ENCODE data around the gene CR1L.
"Not testable (repeated sequence)": the region's sequence is repeated elsewhere in the genome, so short reads cannot be mapped to it uniquely, and the experiment has no call there.

Gene CR1L

DNA sequence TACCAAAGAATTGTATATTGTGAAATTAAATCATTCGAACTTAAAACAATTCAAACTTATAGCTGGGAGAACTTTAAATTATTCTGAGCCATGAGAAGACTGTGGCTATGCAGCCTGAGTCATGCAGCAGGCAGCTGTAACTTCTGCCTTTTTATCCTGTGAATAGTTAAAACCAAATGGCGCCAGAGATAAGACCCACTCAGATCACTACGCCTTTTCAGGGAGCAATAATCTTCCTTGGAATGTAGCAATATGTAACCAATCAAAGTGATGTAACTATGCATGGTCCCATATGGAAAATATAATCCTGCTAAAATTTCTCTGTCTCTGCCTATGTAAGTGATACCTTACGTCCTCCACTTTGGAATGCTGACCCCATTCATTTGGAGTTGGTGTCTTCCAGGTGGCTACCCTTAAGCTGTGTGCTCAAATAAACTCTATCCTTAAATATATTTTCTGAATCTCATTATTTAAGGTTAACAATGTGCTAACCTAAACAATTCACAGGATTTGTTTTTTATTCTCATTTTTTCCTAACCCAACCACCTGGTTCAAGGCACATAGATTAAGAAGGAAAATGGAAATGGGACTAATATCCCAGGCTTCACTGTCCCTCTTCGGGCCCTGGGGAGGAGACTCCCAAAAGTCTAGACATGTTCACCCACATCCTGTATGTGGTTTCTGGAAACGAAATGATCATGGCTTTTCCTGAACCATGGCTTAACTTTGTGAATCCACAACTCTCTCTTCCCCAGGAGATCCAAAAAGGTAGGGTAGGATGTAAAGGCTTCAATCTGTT lies 35.9 kb downstream of the CR1L start:
- not testable (repeated sequence) for H3K4me3 ChIP-seq (ENCODE audit: low read depth, low read length)

DNA sequence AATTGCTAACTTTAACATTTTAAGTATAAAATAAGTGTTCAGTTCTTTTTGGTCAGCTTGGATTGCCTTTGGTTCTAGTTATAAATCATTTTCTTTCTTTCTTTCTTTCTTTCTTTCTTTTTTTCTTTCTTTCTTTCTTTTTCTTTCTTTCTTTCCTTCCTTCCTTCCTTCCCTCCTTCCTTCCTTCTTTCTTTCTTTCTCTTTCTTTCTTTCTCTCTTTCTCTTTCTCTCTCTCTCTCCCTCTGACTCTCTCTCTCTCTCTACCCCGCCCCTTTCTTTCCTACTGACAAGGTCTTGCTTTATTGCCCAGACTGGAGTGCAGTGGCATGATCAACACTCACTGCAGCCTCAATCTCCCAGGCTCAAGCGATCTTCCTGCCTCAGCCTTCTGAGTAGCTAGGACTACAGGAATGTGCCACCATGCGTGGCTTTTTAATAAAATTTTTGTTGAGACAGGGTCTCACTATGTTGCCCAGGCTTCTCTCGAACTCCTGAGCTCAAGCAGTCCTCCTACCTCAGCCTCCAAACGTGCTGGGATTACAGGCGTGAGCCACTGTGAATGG lies 38.0 kb downstream of the CR1L start:
- not testable (repeated sequence) for H3K4me3 ChIP-seq (ENCODE audit: low read depth, low read length)

DNA sequence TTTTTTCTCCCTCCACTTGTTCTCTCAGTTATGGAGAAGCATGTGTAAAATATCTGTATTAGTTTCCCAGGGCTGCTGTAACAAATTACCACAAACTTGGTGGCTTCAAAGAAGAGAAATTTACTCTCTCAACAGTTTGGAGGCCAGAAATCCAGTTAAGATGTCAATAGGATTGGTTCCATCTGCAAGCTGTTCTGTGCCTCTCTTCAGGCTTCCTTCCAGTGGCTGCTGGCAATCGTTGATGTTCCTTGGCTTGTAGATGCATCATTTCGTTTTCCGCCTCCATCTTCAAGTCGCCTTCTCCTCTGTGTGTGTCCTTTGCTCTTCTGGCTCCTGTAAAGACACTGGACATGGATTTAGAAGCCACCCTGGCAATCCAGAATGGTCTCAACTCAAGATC lies 45.6 kb downstream of the CR1L start:
- not testable (repeated sequence) for H3K4me3 ChIP-seq (ENCODE audit: low read depth, low read length)

DNA sequence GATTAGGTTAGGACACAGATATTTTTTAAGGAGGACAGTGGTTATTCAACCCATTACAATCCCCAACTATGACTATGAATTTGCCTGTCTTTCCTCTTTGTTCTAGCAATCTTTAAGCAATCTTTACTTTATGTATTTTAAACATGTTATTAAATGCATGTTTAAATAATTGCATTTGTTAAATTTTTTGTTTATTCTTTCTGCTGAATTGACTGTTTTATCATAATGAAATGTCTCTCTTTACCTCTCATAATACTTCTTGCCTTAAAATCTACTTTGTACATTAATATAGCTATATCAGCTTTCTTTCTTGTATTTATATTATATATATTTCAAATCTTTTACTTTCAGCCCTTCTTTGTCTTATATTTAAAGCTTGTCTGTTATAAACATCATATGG lies 46.1 kb downstream of the CR1L start:
- no peak overlapping the region for H3K4me3 ChIP-seq (ENCODE audit: low read depth, low read length)

DNA sequence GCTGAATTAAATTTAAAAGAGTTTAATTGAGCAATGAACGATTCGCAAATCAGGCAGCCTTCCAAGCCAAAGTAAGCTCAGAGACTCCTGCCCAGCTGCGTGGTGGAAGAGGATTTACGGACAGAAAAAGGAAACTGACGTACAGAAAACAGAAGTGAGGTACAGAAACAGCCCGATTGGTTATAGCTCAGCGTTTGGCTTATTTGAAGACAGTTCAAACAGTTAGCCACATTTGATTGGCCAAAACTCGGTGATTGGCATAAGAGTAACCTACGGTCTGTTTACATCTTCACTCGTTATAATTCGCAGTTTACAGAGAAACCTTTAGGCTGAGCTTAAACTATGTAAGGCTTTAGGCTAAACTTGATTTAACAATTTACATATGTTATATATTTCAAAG lies 46.9 kb downstream of the CR1L start:
- no peak overlapping the region for H3K4me3 ChIP-seq (ENCODE audit: low read depth, low read length)

DNA sequence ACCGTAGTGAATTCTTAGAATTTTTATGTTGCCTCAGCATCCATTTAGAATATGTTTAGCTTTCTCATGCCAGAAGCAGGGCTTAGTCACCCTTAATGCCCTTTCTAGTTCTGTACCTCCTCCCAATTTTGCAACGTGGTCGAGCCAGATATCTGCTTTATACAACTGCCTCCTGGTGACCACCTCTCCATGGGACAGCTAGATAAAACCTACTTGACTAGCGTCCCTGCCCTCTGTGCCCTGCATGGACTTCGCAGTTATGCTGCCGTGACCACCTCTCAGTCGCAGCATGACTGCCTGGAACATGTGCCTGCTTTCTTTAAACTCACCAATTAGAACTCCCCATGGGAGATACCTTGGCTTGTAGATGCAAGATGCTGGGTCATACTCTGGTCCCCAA lies 47.4 kb downstream of the CR1L start:
- not testable (repeated sequence) for H3K4me3 ChIP-seq (ENCODE audit: low read depth, low read length)

DNA sequence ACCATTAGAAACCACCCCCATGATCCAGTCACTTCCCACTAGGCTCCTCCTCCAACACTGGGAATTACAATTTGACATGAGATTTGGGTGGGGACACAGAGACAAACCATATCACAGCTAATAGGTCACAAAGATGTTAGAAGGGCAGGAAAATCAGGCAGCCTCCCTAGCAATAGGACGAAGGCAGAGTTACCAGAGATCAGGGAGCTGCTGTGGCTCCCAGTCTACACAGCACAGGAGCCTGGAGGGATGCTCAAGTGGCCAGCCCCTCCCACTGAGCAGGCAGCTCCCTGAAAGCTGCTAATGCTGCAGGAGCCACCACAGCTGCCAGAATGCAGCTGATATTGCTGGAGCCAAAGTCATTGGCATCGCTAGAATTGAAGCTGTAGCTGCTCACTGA lies 51.0 kb downstream of the CR1L start:
- H3K4me3 ChIP-seq (ENCODE audit: low read depth, low read length) = no peak overlapping the region

DNA sequence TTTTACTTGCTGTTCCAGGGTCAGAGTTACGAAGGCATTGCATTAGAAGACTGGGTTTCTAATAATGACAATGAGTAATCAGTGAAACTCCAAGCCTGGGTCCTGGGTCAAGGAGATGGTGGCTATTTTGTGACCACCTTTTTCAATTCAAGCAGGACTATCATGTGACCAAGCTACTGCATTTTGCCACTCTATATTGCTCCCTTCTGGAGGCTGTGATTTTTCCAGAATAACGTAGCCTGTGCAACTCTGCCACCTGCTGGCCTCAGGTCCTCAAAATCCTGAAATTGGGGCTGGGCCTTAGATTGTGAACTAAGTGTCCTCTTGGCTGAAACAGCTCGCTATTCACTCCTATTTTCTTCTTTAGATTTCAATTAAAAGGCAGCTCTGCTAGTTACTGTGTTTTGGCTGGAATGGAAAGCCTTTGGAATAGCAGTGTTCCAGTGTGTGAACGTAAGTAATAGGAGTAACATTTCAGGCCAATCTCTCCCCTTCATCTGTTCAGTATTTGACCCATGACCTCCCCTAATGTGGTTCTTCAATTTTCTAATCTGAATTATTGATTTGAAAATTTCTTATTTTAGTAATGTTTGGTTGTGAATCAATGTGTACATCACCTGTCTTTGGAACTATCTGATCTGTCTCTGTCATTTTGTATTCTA lies 54.0 kb downstream of the CR1L start:
- no peak overlapping the region for H3K4me3 ChIP-seq (ENCODE audit: low read depth, low read length)

DNA sequence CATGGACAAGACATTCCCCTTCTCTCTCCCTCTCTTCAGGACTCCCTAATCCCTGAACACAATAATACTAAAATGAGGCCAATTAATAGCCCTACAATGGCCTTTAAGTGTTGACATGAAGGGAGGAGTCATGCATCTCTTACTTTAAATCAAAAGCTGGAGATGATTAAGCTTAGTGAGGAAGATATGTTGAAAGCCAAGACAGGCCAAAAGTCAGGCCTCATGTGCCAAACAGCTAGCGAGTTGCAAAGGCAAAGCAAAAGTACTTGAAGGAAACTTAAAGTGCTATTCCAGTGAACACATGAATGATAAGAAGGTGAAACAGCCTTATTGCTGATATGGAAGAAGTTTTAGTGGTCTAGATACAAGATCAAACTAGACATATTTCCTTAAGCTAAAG lies 57.4 kb downstream of the CR1L start:
- H3K4me3 ChIP-seq (ENCODE audit: low read depth, low read length) = no peak overlapping the region

DNA sequence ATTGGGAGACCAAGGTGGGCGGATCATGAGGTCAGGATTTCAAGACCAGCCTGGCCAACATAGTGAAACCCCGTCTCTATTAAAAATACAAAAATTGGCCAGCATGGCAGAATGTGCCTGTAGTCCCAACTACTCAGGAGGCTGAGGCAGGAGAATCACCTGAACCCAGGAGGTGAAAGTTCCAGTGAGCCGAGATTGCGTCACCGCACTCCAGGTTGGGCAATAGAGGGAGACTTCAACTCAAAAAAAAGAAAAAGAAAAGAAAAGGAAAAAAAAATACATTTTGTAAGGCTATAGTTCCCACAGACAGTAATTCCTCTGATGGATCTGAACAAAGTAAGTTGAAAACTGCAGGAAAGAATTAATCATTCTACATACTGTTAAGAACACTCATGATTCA lies 58.8 kb downstream of the CR1L start:
- no peak overlapping the region for H3K4me3 ChIP-seq (ENCODE audit: low read depth, low read length)

DNA sequence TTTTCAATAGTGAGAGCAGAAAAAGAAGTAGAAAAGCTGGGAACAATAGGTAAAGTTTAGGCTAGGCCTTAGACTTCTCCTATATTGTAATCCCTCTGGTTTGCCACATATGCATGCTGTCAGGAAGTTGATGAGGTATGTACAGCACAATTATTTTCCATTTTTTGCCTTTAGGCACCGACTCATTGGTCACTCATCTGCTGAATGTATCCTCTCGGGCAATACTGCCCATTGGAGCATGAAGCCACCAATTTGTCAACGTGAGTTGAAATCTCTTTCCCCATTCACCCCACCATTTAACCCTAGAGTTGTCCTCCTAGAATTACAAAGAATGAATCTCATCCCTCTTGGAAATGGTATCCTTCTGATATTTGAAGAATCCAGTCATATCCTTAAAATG lies 63.1 kb downstream of the CR1L start:
- not testable (repeated sequence) for H3K4me3 ChIP-seq (ENCODE audit: low read depth, low read length)

DNA sequence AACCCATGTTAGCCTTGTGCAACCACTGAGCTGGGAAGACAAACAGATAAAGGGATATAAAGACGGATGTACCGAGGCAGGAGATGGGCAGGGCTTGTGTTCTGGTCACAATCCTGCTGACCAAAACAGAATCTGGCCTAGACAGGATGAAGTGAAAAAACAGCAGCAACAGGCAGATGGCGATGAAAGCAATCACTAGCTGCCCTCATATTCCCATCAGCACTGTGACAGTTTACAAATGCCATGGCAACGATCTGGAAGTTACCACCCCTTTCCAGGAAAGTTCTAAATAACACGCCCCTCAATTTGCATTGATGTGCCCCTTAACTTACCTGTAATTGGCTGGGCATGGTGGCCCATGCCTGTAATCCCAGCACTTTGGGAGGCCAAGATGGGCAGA lies 66.4 kb downstream of the CR1L start:
- no peak overlapping the region for H3K4me3 ChIP-seq (ENCODE audit: low read depth, low read length)

DNA sequence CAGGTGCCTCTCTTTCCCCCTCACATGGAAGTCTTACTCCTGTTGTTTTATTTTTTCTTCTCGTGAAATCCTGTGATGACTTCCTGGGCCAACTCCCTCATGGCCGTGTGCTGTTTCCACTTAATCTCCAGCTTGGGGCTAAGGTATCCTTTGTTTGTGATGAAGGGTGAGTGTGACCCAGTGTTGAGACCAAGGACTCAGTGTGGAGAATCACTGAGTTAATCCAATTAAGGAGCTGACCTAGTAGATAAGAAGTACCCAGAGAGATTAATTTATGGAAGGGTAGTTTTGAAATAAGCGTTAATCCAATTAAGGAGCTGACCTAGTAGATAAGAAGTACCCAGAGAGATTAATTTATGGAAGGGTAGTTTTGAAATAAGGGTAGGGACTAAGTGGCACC lies 67.8 kb downstream of the CR1L start:
- not testable (repeated sequence) for H3K4me3 ChIP-seq (ENCODE audit: low read depth, low read length)

DNA sequence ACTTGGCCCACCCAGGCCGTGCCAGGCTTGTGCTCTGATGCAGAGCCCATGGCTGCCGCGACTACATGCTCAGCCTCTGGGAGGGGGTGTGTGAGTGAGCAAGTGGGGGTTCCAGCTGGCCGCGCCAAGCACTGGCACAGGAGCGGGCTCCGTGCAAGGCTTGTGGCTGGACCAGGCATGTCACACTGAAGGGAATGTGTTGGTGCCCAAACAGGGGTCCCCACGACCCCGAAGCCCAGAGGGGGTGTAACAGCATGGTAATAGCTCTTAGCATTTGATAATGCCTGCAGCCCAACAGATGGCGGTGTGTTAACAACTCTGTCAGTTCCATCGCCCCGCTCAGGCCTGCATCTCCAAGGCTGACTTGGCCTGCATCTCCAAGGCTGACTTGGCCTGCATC lies 68.6 kb downstream of the CR1L start:
- no peak overlapping the region for H3K4me3 ChIP-seq (ENCODE audit: low read depth, low read length)

DNA sequence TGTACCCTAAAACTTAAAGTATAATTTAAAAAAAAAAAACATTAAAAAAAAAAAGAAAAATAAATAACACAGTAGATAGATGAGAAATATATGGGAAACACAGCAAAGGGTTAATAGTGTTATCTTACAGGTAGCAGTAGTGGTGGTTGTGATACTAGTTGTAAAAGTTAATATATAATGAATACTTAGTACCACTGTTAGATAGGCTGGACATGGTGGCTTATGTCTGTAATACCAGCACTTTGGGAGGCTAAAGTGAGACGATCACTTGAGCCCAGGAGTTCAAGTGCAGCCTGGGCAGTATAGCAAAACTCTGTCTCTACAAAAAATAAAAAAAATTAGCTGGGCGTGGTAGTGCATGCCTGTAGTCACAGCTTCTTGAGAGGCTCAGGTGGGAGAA lies 74.3 kb downstream of the CR1L start:
- no peak overlapping the region for H3K4me3 ChIP-seq (ENCODE audit: low read depth, low read length)

DNA sequence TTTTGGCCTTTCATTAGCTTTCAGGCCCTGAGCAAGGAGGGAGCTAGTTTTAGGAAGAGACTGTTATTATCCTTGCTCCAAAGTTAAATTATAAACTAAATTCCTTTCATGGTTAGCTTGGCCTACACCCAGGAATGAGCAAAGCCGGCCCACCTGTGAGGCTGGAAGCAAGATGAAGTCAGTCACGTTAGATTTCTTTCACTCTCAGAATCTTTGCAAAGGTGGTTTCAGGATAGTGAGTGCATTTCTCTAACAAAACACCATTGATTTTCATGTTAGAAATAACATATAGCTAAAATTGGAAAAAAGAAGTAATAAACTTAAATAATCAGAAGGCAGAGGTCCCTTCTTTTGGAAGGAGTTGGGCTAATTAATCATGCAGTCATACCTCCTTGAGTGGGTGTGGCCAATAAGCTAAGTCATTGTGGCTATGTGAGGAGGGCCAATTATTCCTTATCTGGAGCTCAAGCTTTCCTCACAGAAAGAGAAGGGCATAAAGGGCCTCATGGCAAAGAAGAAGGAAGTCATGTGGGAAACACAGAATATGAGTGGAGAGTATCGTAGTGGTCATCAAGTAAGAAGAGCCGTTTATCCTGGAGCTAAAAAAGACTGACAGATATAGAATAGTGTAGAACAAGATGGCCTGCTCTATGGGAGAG lies 83.4 kb downstream of the CR1L start:
- not testable (repeated sequence) for H3K4me3 ChIP-seq (ENCODE audit: low read depth, low read length)

DNA sequence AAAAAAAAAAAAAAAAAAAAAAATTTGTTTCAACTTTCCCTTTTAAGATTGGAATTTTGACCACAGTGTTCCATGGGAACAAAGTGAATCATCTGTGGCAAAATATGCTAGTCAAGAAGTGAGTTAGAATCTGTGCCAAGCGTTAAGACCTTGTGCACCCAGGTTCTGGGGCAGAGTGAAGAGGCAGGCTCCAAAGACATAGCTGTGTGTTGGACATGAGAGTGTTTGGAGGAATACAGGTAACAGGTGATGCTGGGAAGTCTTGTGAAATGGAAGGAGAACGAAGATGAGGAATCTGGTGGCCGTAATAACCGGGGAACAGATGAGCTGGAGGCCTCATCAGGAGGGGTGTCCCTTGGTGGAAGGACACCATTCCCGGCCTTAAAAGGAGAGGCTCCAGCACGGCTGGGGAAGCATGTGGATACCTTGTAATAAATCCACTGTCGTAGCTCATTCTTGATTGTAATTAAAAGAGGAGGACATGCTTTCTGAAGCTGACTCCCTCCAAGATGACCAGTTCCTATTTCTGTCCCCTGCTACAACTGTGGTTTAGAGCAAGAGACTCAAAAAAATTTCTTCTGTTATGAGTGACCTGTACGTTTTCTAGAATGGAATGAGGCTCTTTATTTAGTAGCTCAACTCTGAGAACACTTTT lies 92.7 kb downstream of the CR1L start:
- not testable (repeated sequence) for H3K4me3 ChIP-seq (ENCODE audit: low read depth, low read length)

DNA sequence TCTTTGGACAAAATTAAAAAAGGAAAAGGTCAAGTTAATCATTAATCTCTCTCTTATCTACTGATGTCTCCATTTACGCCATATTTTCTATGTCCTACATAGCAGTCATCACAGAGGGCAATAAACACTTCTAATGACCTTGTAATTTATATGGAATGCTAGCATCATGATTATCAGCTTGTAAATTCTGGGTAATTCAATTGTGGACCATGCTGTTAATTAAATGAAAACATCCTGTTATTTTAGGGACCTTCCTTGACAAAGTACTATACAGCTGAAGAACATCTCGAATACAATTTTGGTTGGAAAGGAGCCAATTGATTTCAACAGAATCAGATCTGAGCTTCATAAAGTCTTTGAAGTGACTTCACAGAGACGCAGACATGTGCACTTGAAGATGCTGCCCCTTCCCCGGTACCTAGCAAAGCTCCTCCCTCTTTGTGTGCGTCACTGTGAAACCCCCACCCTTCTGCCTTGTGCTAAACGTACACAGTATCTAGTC lies 93.3 kb downstream of the CR1L start:
- H3K4me3 ChIP-seq (ENCODE audit: low read depth, low read length) = not testable (repeated sequence)

DNA sequence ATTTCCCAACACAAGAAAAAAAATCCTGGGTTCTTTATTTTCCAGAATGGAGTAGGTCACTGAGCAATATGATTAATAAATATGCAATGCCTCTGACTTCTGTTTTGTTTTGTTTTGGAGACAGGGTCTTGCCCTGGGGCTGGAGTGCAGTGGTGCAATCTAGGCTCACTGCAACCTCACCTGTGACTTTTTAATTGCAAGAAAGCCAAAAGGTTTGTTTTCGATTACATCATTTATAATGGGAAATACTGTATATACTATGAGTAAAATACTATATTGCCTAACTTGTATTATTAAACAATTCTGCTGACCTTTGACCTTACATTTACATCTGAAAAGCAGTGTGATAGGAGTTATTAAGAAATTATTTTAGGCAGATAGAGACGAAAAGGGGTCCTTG lies 95.3 kb downstream of the CR1L start:
- no peak overlapping the region for H3K4me3 ChIP-seq (ENCODE audit: low read depth, low read length)

DNA sequence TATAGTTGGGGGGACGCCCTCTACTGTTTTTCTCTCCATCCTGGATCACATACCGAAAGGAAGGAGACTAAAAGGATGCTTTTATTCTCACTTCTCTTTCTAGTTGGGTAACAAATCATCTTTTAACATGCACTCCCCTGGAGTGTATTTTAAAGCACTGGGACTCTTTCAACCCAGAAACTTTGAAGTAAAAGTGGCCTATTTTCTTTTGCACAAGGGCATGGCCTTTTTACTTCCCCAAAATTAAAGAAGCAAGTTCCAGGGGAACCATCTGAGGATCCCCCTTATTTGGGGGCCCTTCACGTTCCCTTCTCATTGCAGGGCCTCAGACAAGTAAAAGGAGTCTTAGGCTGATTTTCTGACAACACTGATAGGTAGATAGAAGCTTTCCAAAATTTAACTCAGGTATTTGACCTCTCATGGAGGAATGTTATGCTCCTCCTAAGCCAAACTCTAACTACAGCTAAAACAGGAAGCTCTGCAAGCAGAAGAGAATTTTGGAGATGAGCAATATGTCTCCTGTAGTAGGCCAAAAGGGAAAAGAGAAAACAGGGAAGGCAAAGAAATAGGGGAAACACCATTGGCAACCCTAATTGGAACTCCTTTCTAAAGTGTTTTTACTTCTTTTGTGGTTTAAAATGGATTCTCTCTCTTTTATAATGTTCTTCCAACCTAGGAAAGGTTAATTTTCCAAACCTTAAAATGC lies 98.1 kb downstream of the CR1L start:
- H3K4me3 ChIP-seq (ENCODE audit: low read depth, low read length) = no peak overlapping the region

All from iPS-11a (cell line).